ENCODE results near the gene GPR15.

Gene GPR15

DNA sequence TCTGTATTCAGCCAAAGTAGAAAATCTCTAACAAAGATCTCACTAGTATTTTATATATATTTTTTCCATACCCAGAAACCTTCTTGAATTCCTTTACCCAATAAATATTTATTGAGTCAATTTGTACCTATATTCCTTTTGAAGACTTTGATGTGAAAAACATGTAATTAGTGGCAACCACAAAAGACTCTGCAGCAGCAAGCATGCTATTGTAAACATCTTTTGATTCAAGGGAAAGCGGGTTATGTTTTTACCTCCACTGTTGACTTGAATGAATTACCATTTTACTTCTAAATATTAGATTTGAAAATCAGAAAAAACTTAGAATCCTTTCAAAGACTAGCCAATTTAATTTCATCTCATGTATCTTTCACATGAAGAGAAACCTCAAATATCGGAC is 2.4 kb downstream of the GPR15 start:
- TF ChIP-seq, protein P1, sequence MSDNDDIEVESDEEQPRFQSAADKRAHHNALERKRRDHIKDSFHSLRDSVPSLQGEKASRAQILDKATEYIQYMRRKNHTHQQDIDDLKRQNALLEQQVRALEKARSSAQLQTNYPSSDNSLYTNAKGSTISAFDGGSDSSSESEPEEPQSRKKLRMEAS (IDR thresholded peaks at IDR 0.05; ENCODE audit: low read depth, low read length) = no peak
- TF ChIP-seq, protein P2, sequence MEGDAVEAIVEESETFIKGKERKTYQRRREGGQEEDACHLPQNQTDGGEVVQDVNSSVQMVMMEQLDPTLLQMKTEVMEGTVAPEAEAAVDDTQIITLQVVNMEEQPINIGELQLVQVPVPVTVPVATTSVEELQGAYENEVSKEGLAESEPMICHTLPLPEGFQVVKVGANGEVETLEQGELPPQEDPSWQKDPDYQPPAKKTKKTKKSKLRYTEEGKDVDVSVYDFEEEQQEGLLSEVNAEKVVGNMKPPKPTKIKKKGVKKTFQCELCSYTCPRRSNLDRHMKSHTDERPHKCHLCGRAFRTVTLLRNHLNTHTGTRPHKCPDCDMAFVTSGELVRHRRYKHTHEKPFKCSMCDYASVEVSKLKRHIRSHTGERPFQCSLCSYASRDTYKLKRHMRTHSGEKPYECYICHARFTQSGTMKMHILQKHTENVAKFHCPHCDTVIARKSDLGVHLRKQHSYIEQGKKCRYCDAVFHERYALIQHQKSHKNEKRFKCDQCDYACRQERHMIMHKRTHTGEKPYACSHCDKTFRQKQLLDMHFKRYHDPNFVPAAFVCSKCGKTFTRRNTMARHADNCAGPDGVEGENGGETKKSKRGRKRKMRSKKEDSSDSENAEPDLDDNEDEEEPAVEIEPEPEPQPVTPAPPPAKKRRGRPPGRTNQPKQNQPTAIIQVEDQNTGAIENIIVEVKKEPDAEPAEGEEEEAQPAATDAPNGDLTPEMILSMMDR (IDR thresholded peaks at IDR 0.05; ENCODE audit: low read depth, low read length) = no peak
- no peak for TF ChIP-seq POLR2A (IDR thresholded peaks at IDR 0.05; ENCODE audit: extremely low read depth, insufficient read length)
- no peak for TF ChIP-seq MYC (IDR thresholded peaks at IDR 0.05; ENCODE audit: low read depth, low read length)
- H3K4me3 ChIP-seq (ENCODE audit: low read depth, low read length) = no peak overlapping the region
- no peak for DNase-seq (ENCODE audit: low read depth)

DNA sequence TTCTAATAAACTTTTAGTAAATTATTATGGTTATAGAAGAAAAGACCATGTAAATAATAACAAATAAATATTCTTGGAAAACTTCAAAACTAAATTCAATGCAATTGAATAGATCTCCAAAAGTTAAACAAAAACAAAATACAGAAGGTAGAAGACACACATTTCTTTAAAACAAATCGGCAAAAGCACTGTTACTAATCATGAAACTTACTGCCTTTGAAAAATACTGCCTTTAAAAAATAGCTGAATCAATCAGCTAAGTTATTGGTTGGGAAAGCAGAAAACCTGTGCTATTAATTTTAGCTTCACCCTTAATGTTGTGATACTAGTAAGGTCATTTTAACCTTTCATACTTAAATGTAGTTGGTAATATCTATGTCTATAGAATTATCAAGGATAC is 3.0 kb downstream of the GPR15 start:
- no peak for DNase-seq (ENCODE audit: low read depth)
- TF ChIP-seq, protein P2 (IDR thresholded peaks at IDR 0.05; ENCODE audit: low read depth, low read length) = no peak
- no peak for TF ChIP-seq POLR2A (IDR thresholded peaks at IDR 0.05; ENCODE audit: extremely low read depth, insufficient read length)
- TF ChIP-seq, protein P1 (IDR thresholded peaks at IDR 0.05; ENCODE audit: low read depth, low read length) = no peak
- TF ChIP-seq MYC (IDR thresholded peaks at IDR 0.05; ENCODE audit: low read depth, low read length) = no peak
- H3K4me3 ChIP-seq (ENCODE audit: low read depth, low read length) = no peak overlapping the region

DNA sequence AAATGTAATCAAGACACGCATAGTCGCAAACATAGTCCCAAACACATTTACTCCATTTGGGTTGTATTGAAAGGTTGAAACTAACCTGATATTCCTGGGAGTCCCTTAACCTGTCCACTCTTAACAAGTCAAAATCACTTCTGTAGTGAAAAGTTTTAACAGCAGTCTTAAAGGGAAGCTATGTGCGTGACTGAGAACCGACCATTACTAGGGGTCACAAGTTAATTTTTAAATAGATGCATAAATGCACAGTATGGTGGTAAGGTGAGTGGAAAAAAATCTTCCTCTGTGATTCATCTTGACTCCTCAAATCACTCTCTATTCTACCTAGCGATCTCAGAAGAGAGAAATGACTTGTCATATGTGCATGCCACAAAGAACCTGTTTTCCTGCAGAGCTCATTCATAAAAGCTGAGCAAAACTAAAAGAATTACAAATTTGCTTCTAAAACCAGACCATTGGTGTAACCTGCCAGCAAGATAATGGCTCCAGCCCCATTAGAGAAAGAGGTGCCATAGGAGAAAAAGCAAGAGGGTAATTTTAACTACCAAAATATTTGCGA is 4.8 kb downstream of the GPR15 start:
- no peak overlapping the region for H3K4me3 ChIP-seq (ENCODE audit: low read depth, low read length)
- no peak for TF ChIP-seq MYC (IDR thresholded peaks at IDR 0.05; ENCODE audit: low read depth, low read length)
- DNase-seq (ENCODE audit: low read depth) = no peak

DNA sequence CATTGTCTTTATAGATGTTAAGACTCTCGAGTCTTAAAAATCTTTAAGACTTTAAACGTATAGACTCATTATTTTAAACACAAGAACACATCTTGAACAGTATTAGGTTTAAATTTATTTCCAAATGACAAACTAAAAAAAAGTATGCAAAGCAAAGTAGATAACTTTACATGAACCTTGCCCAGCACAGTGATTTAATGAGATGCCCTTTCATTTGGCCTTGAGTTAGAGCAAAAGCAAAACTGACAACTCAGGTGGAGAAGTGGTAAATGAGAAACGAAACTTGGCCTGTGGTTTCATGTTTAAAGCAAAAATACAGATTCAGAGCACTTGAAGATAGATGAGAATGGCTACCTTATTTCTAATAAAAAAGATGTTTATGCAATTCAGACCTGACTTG is 8.6 kb downstream of the GPR15 start:
- H3K4me3 ChIP-seq (ENCODE audit: low read depth, low read length) = no peak overlapping the region
- no peak for DNase-seq (ENCODE audit: low read depth)
- TF ChIP-seq, protein P2 (IDR thresholded peaks at IDR 0.05; ENCODE audit: low read depth, low read length) = no peak
- TF ChIP-seq MYC (IDR thresholded peaks at IDR 0.05; ENCODE audit: low read depth, low read length) = no peak
- TF ChIP-seq, protein P1 (IDR thresholded peaks at IDR 0.05; ENCODE audit: low read depth, low read length) = no peak
- no peak for TF ChIP-seq POLR2A (IDR thresholded peaks at IDR 0.05; ENCODE audit: extremely low read depth, insufficient read length)

DNA sequence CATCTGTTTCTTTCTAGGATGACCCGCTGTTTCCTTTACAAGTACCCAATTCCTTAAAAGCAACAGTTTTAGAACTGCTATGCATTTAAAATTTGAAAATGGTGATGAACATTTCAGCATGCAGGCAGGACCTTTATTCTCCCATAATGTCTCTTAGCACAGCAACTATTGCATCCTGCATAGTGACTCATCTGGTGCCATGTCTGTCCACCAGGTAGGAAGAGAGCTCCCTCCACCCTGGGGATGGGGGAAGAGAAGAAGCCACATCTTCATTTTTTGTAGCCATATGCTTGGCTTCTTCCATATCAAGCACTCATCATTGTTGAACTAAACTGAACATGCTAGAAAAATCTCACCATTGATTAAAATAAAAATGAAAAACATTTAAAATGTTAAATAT is 9.9 kb downstream of the GPR15 start:
- TF ChIP-seq MYC (IDR thresholded peaks at IDR 0.05; ENCODE audit: low read depth, low read length) = no peak
- TF ChIP-seq, protein P2 (IDR thresholded peaks at IDR 0.05; ENCODE audit: low read depth, low read length) = no peak
- TF ChIP-seq POLR2A (IDR thresholded peaks at IDR 0.05; ENCODE audit: extremely low read depth, insufficient read length) = no peak
- TF ChIP-seq, protein P1 (IDR thresholded peaks at IDR 0.05; ENCODE audit: low read depth, low read length) = no peak
- H3K4me3 ChIP-seq (ENCODE audit: low read depth, low read length) = no peak overlapping the region
- DNase-seq (ENCODE audit: low read depth) = no peak

DNA sequence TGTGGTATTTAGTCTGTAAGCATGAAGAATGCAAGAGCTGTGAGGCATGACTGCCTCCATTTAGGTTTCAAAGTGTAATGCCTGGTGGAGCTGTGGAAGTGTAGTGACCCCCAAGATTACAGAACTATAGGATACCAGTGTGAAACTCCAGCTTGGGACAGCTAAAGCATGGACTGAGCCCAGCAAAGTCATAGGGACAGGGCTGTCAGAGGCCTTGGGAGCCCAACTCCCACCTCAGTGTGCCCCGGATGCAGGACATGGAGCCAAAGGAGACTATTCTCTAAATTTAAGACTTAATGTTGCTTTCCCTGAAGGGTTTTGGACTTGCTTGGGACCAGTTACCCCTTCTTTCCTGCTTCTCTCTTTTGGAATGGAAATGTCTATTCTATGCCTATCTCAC is 10.8 kb downstream of the GPR15 start:
- TF ChIP-seq, protein P2 (IDR thresholded peaks at IDR 0.05; ENCODE audit: low read depth, low read length) = no peak
- DNase-seq (ENCODE audit: low read depth) = no peak
- no peak overlapping the region for H3K4me3 ChIP-seq (ENCODE audit: low read depth, low read length)
